CD4-positive, alpha-beta T cell treated with Interleukin-2 at 100 ng/mL for 4 hours (primary cell): ENCODE data around the gene PIPOX.

ENCODE experiments used
- DNase-seq: peaks from one replicate; pipeline ENCODE4 v3.0.0-alpha.2; 2020; ENCODE audit warnings: low spot score

Gene PIPOX

GRCh38 chr17:29019475-29020181 lies 23.3 kb upstream of the PIPOX start:
- DNase-seq, result no peak

- no peak for DNase-seq
Observed at GRCh38 chr17:29020576-29020975, 22.4 kb upstream of the PIPOX start.

- no peak for DNase-seq
Observed at GRCh38 chr17:29021226-29021625, 21.7 kb upstream of the PIPOX start.

- no peak for DNase-seq
Observed at GRCh38 chr17:29022074-29022473, 20.9 kb upstream of the PIPOX start.

- DNase-seq, result no peak
Observed at GRCh38 chr17:29024316-29024952, 18.5 kb upstream of the PIPOX start.

- DNase-seq, result no peak
Observed at GRCh38 chr17:29031488-29031887, 11.5 kb upstream of the PIPOX start.

GRCh38 chr17:29032013-29032856 lies 10.7 kb upstream of the PIPOX start:
- DNase-seq, result no peak

GRCh38 chr17:29032857-29033197 lies 10.1 kb upstream of the PIPOX start:
- no peak for DNase-seq

GRCh38 chr17:29034510-29034909 lies 8.4 kb upstream of the PIPOX start:
- no peak for DNase-seq

GRCh38 chr17:29036584-29036983 lies 6.4 kb upstream of the PIPOX start:
- DNase-seq, result no peak

GRCh38 chr17:29037739-29038084 lies 5.2 kb upstream of the PIPOX start:
- no peak for DNase-seq

GRCh38 chr17:29038085-29038795 lies 4.7 kb upstream of the PIPOX start:
- no peak for DNase-seq

- no peak for DNase-seq
Observed at GRCh38 chr17:29039764-29040598, 3.0 kb upstream of the PIPOX start.

GRCh38 chr17:29041091-29041490 lies 1.9 kb upstream of the PIPOX start:
- no peak for DNase-seq

- no peak for DNase-seq
Observed at GRCh38 chr17:29041571-29041970, 1.4 kb upstream of the PIPOX start.

- no peak for DNase-seq
Observed at GRCh38 chr17:29042026-29042678, 789 bp upstream of the PIPOX start.

GRCh38 chr17:29043539-29044145 lies 701 bp downstream of the PIPOX start:
- no peak for DNase-seq

- DNase-seq, result no peak
Observed at GRCh38 chr17:29045026-29045425, 2.1 kb downstream of the PIPOX start.

- no peak for DNase-seq
Observed at GRCh38 chr17:29045734-29046472, 3.0 kb downstream of the PIPOX start.

GRCh38 chr17:29046473-29046839 lies 3.5 kb downstream of the PIPOX start:
- no peak for DNase-seq
